Measurements from ENCODE around the gene PLA2G4F.

The PLA2G4F gene

DNA sequence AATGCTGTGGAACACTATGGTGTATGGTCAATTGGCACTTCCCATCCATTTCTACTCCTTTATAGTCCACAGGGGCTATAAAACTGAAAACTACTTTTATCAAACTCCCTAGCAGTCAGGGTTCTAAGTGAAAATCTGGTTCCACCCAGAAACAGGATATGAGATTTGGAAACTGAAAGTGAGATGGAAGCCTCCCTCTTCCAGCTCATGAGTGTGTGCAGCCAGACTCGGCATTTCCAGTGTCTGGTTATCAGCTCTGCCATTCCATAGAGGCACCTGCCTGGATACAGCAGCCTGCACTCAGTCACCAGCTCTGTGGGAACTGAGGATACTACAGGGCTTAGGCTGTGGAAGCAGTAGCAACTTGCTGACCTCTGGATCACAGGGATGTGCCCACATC, 14.7 kb upstream of the PLA2G4F start:
- H3K36me3 ChIP-seq (ENCODE audit: control insufficient read depth in 2 of 2, insufficient read depth in 1 of 2, low read length in 2 of 2), result peaks cover 16 to 84% of the 10 kb centered on the region in 2 experiments
- TF ChIP-seq TRIM28 (IDR thresholded peaks at IDR 0.05; ENCODE audit: borderline replicate concordance, low read length) (no peak), ZNF140 (tag by site-specific recombination; IDR thresholded peaks at IDR 0.05) (no peak), ZBTB1 (tag by site-specific recombination; IDR thresholded peaks at IDR 0.05) (no peak), SP7 (tag by site-specific recombination; IDR thresholded peaks at IDR 0.05) (no peak)
- CTCF ChIA-PET, result no interaction called here
- no peak overlapping the region for H3K27ac ChIP-seq (ENCODE audit: extremely low read depth, low read depth, low read length)
- H3K4me3 ChIP-seq (ENCODE audit: low read depth, low read length), result no peak overlapping the region
- no peaks in the 10 kb centered on the region for H3K9me3 ChIP-seq (ENCODE audit: control insufficient read depth, insufficient read depth, low read depth, low read length)
- POLR2A ChIA-PET, result no interaction called here
- H3K4me1 ChIP-seq (ENCODE audit: control insufficient read depth, insufficient read depth, low read length), result no peaks in the 10 kb centered on the region

DNA sequence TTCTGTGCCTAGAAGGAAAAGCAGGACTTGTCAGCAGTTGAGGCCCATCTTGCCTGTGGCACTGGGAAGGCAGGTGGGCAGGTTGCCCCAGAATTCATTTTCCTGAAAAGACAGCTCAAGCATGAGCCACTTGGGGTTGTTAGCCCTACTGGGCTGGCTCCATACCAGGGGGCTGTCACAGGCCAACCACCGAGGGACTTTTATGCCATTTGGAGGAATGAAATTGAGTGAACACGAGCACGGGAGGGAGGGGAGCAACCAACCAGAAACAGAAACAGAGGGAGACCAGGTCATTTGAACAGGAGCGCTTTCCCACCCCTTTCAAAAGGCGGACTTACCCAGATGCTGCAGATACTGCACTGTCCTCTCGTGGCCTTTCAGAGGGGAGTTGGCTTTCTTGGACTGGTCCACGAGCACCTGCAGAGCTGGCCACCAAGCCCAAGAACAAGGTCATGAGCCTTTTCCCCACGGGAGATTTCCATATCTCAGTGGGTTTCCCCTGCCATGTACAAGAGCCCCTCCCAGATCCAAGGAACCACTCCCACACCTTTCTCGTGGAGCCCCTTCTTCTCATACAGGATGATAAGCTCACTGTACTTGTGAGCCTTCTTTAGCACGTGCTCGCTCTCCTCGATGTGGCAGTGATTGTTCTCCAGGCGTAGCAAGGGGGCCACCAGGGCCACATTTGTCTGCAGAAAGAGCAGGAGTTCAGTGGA, 9.9 kb upstream of the PLA2G4F start:
- ChIA-PET POLR2A (no interaction called here), CTCF (no interaction called here)
- Histone ChIP-seq H3K27ac (ENCODE audit: extremely low read depth, low read depth, low read length) (no peak overlapping the region), H3K36me3 (ENCODE audit: control insufficient read depth in 2 of 2, insufficient read depth in 1 of 2, low read length in 2 of 2) (peaks cover 11 to 93% of the 10 kb centered on the region in 2 experiments), H3K4me1 (ENCODE audit: control insufficient read depth, insufficient read depth, low read length) (no peaks in the 10 kb centered on the region), H3K9me3 (ENCODE audit: control insufficient read depth, insufficient read depth, low read depth, low read length) (no peaks in the 10 kb centered on the region), H3K4me3 (ENCODE audit: low read depth, low read length) (no peak overlapping the region)
- TF ChIP-seq, protein P1, sequence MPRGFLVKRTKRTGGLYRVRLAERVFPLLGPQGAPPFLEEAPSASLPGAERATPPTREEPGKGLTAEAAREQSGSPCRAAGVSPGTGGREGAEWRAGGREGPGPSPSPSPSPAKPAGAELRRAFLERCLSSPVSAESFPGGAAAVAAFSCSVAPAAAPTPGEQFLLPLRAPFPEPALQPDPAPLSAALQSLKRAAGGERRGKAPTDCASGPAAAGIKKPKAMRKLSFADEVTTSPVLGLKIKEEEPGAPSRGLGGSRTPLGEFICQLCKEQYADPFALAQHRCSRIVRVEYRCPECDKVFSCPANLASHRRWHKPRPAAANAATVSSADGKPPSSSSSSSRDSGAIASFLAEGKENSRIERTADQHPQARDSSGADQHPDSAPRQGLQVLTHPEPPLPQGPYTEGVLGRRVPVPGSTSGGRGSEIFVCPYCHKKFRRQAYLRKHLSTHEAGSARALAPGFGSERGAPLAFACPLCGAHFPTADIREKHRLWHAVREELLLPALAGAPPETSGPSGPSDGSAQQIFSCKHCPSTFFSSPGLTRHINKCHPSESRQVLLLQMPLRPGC (tag by site-specific recombination; IDR thresholded peaks at IDR 0.05), result no peak
- TF ChIP-seq ZNF664 (tag by site-specific recombination; IDR thresholded peaks at IDR 0.05), result no peak
- TF ChIP-seq KLF1 (tag by site-specific recombination; IDR thresholded peaks at IDR 0.05), result no peak
- TF ChIP-seq, protein P2, sequence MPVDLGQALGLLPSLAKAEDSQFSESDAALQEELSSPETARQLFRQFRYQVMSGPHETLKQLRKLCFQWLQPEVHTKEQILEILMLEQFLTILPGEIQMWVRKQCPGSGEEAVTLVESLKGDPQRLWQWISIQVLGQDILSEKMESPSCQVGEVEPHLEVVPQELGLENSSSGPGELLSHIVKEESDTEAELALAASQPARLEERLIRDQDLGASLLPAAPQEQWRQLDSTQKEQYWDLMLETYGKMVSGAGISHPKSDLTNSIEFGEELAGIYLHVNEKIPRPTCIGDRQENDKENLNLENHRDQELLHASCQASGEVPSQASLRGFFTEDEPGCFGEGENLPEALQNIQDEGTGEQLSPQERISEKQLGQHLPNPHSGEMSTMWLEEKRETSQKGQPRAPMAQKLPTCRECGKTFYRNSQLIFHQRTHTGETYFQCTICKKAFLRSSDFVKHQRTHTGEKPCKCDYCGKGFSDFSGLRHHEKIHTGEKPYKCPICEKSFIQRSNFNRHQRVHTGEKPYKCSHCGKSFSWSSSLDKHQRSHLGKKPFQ (tag by site-specific recombination; IDR thresholded peaks at IDR 0.05), result no peak
- no peak for TF ChIP-seq ZNF37A (tag by site-specific recombination; IDR thresholded peaks at IDR 0.05)
- no peak for TF ChIP-seq ZNF174 (tag by site-specific recombination; IDR thresholded peaks at IDR 0.05)
- no peak for TF ChIP-seq ZNF169 (tag by site-specific recombination; IDR thresholded peaks at IDR 0.05)
- no peak for TF ChIP-seq ZNF10 (tag by site-specific recombination; IDR thresholded peaks at IDR 0.05)
- TF ChIP-seq, protein P3, sequence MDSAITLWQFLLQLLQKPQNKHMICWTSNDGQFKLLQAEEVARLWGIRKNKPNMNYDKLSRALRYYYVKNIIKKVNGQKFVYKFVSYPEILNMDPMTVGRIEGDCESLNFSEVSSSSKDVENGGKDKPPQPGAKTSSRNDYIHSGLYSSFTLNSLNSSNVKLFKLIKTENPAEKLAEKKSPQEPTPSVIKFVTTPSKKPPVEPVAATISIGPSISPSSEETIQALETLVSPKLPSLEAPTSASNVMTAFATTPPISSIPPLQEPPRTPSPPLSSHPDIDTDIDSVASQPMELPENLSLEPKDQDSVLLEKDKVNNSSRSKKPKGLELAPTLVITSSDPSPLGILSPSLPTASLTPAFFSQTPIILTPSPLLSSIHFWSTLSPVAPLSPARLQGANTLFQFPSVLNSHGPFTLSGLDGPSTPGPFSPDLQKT (IDR thresholded peaks at IDR 0.05; ENCODE audit: borderline replicate concordance, low read depth, low read length), result no peak
- TF ChIP-seq GLI2 (tag by site-specific recombination; IDR thresholded peaks at IDR 0.05; ENCODE audit: borderline replicate concordance, low read depth), result no peak
- no peak for TF ChIP-seq ZNF501 (tag by site-specific recombination; IDR thresholded peaks at IDR 0.05)
- no peak for TF ChIP-seq OVOL3 (tag by site-specific recombination; IDR thresholded peaks at IDR 0.05)
- TF ChIP-seq MZF1 (tag by site-specific recombination; IDR thresholded peaks at IDR 0.05; ENCODE audit: borderline replicate concordance), result no peak
- TF ChIP-seq, protein P4, sequence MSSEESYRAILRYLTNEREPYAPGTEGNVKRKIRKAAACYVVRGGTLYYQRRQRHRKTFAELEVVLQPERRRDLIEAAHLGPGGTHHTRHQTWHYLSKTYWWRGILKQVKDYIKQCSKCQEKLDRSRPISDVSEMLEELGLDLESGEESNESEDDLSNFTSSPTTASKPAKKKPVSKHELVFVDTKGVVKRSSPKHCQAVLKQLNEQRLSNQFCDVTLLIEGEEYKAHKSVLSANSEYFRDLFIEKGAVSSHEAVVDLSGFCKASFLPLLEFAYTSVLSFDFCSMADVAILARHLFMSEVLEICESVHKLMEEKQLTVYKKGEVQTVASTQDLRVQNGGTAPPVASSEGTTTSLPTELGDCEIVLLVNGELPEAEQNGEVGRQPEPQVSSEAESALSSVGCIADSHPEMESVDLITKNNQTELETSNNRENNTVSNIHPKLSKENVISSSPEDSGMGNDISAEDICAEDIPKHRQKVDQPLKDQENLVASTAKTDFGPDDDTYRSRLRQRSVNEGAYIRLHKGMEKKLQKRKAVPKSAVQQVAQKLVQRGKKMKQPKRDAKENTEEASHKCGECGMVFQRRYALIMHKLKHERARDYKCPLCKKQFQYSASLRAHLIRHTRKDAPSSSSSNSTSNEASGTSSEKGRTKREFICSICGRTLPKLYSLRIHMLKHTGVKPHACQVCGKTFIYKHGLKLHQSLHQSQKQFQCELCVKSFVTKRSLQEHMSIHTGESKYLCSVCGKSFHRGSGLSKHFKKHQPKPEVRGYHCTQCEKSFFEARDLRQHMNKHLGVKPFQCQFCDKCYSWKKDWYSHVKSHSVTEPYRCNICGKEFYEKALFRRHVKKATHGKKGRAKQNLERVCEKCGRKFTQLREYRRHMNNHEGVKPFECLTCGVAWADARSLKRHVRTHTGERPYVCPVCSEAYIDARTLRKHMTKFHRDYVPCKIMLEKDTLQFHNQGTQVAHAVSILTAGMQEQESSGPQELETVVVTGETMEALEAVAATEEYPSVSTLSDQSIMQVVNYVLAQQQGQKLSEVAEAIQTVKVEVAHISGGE (tag by site-specific recombination; conservative IDR thresholded peaks at IDR 0.05; ENCODE audit: low read depth), result no peak
- no peak for TF ChIP-seq ZFHX2 (tag by site-specific recombination; conservative IDR thresholded peaks at IDR 0.05)
- no peak for TF ChIP-seq ZFP3 (tag by site-specific recombination; IDR thresholded peaks at IDR 0.05; ENCODE audit: low read depth)
- TF ChIP-seq ZNF24 (tag by site-specific recombination; IDR thresholded peaks at IDR 0.05), result no peak
- no peak for TF ChIP-seq ZNF274 (IDR thresholded peaks at IDR 0.05; ENCODE audit: low read length)
- no peak for TF ChIP-seq ZNF274 (tag by site-specific recombination; IDR thresholded peaks at IDR 0.05; ENCODE audit: borderline replicate concordance)
- TF ChIP-seq, protein P5, sequence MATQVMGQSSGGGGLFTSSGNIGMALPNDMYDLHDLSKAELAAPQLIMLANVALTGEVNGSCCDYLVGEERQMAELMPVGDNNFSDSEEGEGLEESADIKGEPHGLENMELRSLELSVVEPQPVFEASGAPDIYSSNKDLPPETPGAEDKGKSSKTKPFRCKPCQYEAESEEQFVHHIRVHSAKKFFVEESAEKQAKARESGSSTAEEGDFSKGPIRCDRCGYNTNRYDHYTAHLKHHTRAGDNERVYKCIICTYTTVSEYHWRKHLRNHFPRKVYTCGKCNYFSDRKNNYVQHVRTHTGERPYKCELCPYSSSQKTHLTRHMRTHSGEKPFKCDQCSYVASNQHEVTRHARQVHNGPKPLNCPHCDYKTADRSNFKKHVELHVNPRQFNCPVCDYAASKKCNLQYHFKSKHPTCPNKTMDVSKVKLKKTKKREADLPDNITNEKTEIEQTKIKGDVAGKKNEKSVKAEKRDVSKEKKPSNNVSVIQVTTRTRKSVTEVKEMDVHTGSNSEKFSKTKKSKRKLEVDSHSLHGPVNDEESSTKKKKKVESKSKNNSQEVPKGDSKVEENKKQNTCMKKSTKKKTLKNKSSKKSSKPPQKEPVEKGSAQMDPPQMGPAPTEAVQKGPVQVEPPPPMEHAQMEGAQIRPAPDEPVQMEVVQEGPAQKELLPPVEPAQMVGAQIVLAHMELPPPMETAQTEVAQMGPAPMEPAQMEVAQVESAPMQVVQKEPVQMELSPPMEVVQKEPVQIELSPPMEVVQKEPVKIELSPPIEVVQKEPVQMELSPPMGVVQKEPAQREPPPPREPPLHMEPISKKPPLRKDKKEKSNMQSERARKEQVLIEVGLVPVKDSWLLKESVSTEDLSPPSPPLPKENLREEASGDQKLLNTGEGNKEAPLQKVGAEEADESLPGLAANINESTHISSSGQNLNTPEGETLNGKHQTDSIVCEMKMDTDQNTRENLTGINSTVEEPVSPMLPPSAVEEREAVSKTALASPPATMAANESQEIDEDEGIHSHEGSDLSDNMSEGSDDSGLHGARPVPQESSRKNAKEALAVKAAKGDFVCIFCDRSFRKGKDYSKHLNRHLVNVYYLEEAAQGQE (tag by site-specific recombination; IDR thresholded peaks at IDR 0.05), result no peak

Measured in HEK293 (cell line).